ENCODE measurements around the gene PTPRN2. TPM values are rescaled to one million over a fixed set of nuclear protein-coding genes. Genes with fewer than 3 reads are reported as not detected.

The PTPRN2 gene
- total RNA-seq, 1 experiment from 2014 or later: 2.1 TPM

DNA sequence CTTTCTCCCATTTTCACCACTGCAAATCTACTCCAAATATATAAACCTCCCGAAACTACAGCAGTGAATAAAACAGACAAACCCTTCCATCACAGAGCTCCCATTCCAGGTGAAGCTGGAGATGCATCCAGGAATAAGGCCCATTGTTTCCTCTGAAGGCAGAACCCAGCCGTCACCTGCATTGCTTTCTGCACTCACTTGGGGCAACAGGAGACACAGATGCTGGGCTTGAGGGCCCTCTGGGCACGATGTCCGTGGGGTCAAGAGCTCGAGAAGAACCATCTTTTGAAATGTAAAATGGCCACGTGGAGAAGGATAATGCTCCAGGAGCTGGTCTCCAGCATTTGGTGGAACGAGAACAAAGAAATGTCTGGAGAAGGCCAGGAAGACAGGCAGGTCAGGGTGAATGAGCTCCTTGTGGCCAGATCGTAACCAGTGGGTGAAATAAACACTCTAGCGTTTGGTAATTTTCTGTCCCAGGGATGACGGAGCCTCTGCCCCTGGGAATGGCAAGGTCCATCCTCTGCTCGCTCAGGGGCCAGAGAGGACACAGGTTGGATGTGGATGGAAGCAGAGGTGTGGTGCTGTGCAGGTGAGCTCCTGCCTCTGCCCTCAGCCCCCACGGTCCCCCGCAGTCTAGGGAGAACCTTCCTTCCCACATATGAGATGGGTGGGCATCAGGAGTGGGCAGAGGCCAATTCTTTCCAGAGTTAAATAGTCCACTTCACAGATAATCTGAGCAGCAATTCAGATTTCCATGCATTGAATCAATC is 694.7 kb downstream of the PTPRN2 start:
- no peak for ATAC-seq

More for the DNA sequence above, 694.7 kb downstream of the PTPRN2 start:
- BruUV-seq (replicated peaks): no TSS peak
- ChIA-PET CTCF (no interaction called here), RAD21 (ENCODE audit: low non-redundant PET in 1 of 2, low total read pairs in 2 of 2, uncharacterized antibody in 2 of 2, unreplicated experiment in 2 of 2) (no interaction called here), POLR2A (no interaction called here)
- no peak overlapping the region for H2AFZ ChIP-seq (ENCODE audit: low read depth, low read length, poor library complexity, severe bottlenecking)
- no peak for DNase-seq (ENCODE audit: low read depth, low spot score)
- H3K4me2 ChIP-seq (ENCODE audit: low read length): no peak overlapping the region
- no peaks in the 10 kb centered on the region for H4K20me1 ChIP-seq (ENCODE audit: insufficient read depth)
- H3K4me3 ChIP-seq (replicated peaks in 1 of 2; ENCODE audit: low read depth in 1 of 2, low read length in 2 of 2): no peak overlapping the region
- peaks cover 7% of the 10 kb centered on the region; the same call in 1 of the 2 replicates for H3K27me3 ChIP-seq (ENCODE audit: insufficient read depth, low read length)
- no peaks in the 10 kb centered on the region for H3K9me3 ChIP-seq (ENCODE audit: control insufficient read depth in 1 of 2, insufficient read depth in 1 of 2, low read depth in 1 of 2, low read length in 2 of 2)
- no peaks in the 10 kb centered on the region for H3K36me3 ChIP-seq (ENCODE audit: control insufficient read depth in 1 of 2, insufficient read depth in 2 of 2, low read length in 2 of 2)
- intact Hi-C loops (cut with micrococcal nuclease): no loop called here
- no peak overlapping the region for H3K9ac ChIP-seq (ENCODE audit: low read length)
- H3K9me2 ChIP-seq (ENCODE audit: insufficient read depth): no peaks in the 10 kb centered on the region
- no peak overlapping the region for H3K27ac ChIP-seq (ENCODE audit: low read depth, low read length)
- TF ChIP-seq FOSL1 (IDR thresholded peaks at IDR 0.05; ENCODE audit: low read depth): no peak
- no peak for TF ChIP-seq EZH2 (IDR thresholded peaks at IDR 0.05)
- no peak for TF ChIP-seq POLR2AphosphoS5 (IDR thresholded peaks at IDR 0.05; ENCODE audit: low read depth, low read length)
- TF ChIP-seq, protein P1, sequence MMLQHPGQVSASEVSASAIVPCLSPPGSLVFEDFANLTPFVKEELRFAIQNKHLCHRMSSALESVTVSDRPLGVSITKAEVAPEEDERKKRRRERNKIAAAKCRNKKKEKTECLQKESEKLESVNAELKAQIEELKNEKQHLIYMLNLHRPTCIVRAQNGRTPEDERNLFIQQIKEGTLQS (IDR thresholded peaks at IDR 0.05): no peak
- TF ChIP-seq, protein P2, sequence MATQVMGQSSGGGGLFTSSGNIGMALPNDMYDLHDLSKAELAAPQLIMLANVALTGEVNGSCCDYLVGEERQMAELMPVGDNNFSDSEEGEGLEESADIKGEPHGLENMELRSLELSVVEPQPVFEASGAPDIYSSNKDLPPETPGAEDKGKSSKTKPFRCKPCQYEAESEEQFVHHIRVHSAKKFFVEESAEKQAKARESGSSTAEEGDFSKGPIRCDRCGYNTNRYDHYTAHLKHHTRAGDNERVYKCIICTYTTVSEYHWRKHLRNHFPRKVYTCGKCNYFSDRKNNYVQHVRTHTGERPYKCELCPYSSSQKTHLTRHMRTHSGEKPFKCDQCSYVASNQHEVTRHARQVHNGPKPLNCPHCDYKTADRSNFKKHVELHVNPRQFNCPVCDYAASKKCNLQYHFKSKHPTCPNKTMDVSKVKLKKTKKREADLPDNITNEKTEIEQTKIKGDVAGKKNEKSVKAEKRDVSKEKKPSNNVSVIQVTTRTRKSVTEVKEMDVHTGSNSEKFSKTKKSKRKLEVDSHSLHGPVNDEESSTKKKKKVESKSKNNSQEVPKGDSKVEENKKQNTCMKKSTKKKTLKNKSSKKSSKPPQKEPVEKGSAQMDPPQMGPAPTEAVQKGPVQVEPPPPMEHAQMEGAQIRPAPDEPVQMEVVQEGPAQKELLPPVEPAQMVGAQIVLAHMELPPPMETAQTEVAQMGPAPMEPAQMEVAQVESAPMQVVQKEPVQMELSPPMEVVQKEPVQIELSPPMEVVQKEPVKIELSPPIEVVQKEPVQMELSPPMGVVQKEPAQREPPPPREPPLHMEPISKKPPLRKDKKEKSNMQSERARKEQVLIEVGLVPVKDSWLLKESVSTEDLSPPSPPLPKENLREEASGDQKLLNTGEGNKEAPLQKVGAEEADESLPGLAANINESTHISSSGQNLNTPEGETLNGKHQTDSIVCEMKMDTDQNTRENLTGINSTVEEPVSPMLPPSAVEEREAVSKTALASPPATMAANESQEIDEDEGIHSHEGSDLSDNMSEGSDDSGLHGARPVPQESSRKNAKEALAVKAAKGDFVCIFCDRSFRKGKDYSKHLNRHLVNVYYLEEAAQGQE (IDR thresholded peaks at IDR 0.05; ENCODE audit: low read depth): no peak
- TF ChIP-seq RAD21 (IDR thresholded peaks at IDR 0.05; ENCODE audit: low read depth): no peak
- no peak for TF ChIP-seq EZH2phosphoT487 (IDR thresholded peaks at IDR 0.05; ENCODE audit: borderline replicate concordance)
- TF ChIP-seq YY1 (IDR thresholded peaks at IDR 0.05; ENCODE audit: extremely low read depth, insufficient replicate concordance, low read depth, low read length): no peak
- TF ChIP-seq POLR2A (IDR thresholded peaks at IDR 0.05; ENCODE audit: borderline replicate concordance, extremely low read depth, insufficient read depth, insufficient read length): no peak
- TF ChIP-seq ZFX (IDR thresholded peaks at IDR 0.05): no peak
- TF ChIP-seq SIN3A (IDR thresholded peaks at IDR 0.05; ENCODE audit: low read depth): no peak
- no peaks in the 10 kb centered on the region for H3K4me1 ChIP-seq (ENCODE audit: control insufficient read depth in 1 of 2, insufficient read depth in 2 of 2, low read length in 2 of 2)
- no peaks in the 10 kb centered on the region for H3K79me2 ChIP-seq (ENCODE audit: insufficient read depth, low read length)
